IPS-20b (cell line): ENCODE data around the gene SLAMF8.

ENCODE experiments used
- H3K27ac ChIP-seq: one replicate; pipeline ENCODE4 v1.5.1; 2013; ENCODE audit warnings: low read length
- H3K27me3 ChIP-seq: 2 replicates; pipeline ENCODE4 v1.6.1; 2013; ENCODE audit warnings: mild to moderate bottlenecking, low read length, inconsistent platforms; ENCODE audit not compliant: insufficient read depth
- H3K36me3 ChIP-seq: 2 replicates; pipeline ENCODE4 v1.6.1; 2013; ENCODE audit warnings: low read depth, mild to moderate bottlenecking, inconsistent platforms, low read length, moderate library complexity; ENCODE audit not compliant: insufficient read depth
- H3K4me1 ChIP-seq: 2 replicates; pipeline ENCODE4 v1.6.1; 2013; ENCODE audit warnings: mild to moderate bottlenecking, control low read depth, inconsistent platforms, low read length, moderate library complexity; ENCODE audit not compliant: insufficient read depth
- H3K4me3 ChIP-seq: 2 replicates; pipeline ENCODE4 v1.5.1; 2013; ENCODE audit warnings: mild to moderate bottlenecking, low read length, inconsistent platforms
- H3K9ac ChIP-seq: 2 replicates; pipeline ENCODE4 v1.6.1; 2013; ENCODE audit warnings: low read depth, mild to moderate bottlenecking, inconsistent platforms, low read length, moderate library complexity
- H3K9me3 ChIP-seq: 2 replicates; pipeline ENCODE4 v1.6.1; 2013; ENCODE audit warnings: mild to moderate bottlenecking, low read depth, low read length, inconsistent platforms; ENCODE audit not compliant: insufficient read depth

The SLAMF8 gene

DNA sequence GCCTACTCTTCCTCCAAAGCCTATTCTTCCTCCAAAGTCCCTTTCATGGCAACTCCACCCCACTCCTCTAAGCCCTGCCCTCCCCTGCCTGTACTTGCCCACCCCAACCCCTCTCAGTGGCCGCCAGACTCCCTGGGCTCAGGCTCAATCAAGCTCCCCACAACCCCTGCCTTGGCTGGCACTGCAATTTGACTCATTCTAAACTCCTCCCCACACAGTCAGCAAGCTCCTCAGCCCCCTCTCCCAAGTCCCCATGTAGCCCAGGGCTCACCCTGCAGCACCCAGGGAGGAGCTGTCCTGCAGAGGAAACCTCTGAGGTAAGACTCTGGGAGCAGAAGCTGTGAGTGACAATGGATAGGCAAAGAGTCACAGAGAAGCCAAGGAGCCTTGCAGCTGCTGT lies 39.4 kb downstream of the SLAMF8 start:
- no peaks in the 10 kb centered on the region for H3K36me3 ChIP-seq
- no peaks in the 10 kb centered on the region for H3K4me1 ChIP-seq
- H3K27me3 ChIP-seq = peaks cover 1% of the 10 kb centered on the region; the same call in 1 of the 2 replicates
- no peak overlapping the region for H3K4me3 ChIP-seq
- no peak overlapping the region for H3K27ac ChIP-seq
- no peaks in the 10 kb centered on the region for H3K9me3 ChIP-seq
- no peak overlapping the region for H3K9ac ChIP-seq

DNA sequence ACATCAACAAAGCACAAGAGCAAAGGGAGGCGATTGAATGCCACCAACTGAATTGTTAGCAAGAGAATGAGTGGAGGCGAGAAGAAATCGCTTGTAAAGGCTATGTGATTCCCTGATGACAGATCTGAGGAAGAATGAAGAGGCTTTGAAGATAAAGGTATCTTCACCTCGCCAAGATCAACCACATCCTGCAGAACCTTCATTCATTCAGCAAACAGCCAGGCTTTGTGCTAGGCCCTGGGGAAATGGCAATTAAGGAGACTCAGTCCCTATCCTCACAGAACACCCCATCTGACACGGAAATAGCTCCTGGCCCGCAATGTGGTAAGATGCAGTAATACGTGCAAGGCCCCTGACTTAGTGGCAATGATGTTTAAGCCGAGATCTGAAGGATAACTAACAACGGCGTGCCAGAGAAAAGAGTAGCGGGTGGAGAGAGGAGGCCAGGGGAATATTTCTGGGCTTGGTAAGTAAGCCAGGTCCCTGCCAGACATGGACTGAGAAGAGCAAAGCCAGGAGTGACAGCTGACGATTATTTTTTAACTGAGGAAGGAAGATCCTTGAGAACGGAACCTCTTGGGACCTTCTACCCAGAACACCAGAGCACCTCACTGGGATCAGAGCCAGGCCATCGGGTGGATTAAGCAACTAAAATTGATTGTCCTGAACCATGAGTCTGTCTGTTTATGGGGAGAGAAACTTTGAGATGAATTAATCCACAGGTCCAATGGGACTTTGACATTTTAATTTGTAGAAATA lies 40.4 kb downstream of the SLAMF8 start:
- Histone ChIP-seq H3K4me3 (no peak overlapping the region), H3K27me3 (0 out of 2 replicates have a peak, but pooled peaks cover 5% of the 10 kb centered on the region), H3K36me3 (no peaks in the 10 kb centered on the region), H3K27ac (no peak overlapping the region), H3K4me1 (no peaks in the 10 kb centered on the region), H3K9ac (no peak overlapping the region), H3K9me3 (no peaks in the 10 kb centered on the region)

DNA sequence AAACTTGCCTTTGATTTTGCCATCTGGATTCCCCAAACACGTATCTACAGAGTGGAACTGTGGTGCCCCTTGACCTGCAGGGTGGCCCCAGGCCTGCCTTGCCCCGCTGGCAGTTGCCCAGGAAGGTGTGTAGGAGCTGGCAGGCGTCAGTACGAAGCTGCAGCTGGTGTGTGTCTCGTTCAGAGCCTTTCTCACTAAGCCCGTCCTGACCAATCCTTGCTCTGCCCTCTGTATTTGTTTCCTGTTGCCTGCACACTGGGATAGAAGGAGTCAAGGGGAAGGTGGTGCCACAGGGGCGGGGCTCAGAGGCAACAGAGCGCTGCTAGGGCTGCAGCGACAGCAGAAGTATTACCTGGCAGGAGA lies 41.0 kb downstream of the SLAMF8 start:
- no peak overlapping the region for H3K9ac ChIP-seq
- H3K4me3 ChIP-seq = no peak overlapping the region
- H3K27ac ChIP-seq = no peak overlapping the region
- no peaks in the 10 kb centered on the region for H3K36me3 ChIP-seq
- no peaks in the 10 kb centered on the region for H3K4me1 ChIP-seq
- no peaks in the 10 kb centered on the region for H3K9me3 ChIP-seq
- 0 out of 2 replicates have a peak, but pooled peaks cover 5% of the 10 kb centered on the region for H3K27me3 ChIP-seq

GRCh38 chr1:159868766-159869165 lies 42.1 kb downstream of the SLAMF8 start:
- Histone ChIP-seq H3K4me3 (no peak overlapping the region), H3K36me3 (no peaks in the 10 kb centered on the region), H3K4me1 (no peaks in the 10 kb centered on the region), H3K27me3 (0 out of 2 replicates have a peak, but pooled peaks cover 5% of the 10 kb centered on the region), H3K27ac (no peak overlapping the region), H3K9me3 (no peaks in the 10 kb centered on the region), H3K9ac (no peak overlapping the region)

GRCh38 chr1:159869173-159869572 lies 42.5 kb downstream of the SLAMF8 start:
- Histone ChIP-seq H3K9me3 (no peaks in the 10 kb centered on the region), H3K9ac (no peak overlapping the region), H3K27me3 (0 out of 2 replicates have a peak, but pooled peaks cover 5% of the 10 kb centered on the region), H3K36me3 (no peaks in the 10 kb centered on the region), H3K4me3 (no peak overlapping the region), H3K4me1 (no peaks in the 10 kb centered on the region), H3K27ac (no peak overlapping the region)

DNA sequence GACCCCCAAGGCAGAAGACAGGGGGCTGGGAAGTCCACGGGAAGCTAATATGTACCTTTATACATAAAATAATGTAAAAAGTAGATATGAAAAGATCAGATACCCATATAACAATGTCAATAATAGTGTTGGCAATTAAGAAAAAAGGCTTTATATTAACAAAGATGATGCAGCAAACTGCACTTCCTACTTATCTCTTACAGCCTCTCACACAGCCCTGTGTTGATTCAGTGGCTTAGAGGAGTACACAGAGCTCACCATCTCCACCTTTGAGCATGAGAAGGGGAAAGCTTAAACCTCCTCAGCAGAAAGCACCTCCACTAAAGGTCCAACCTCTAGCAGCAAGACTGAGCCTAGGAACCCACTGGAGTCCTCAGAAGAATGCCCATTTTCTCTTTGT lies 42.9 kb downstream of the SLAMF8 start:
- no peaks in the 10 kb centered on the region for H3K36me3 ChIP-seq
- no peaks in the 10 kb centered on the region for H3K9me3 ChIP-seq
- H3K4me3 ChIP-seq = no peak overlapping the region
- H3K27me3 ChIP-seq = 0 out of 2 replicates have a peak, but pooled peaks cover 5% of the 10 kb centered on the region
- H3K9ac ChIP-seq = no peak overlapping the region
- H3K4me1 ChIP-seq = no peaks in the 10 kb centered on the region
- no peak overlapping the region for H3K27ac ChIP-seq

GRCh38 chr1:159870704-159871103 lies 44.0 kb downstream of the SLAMF8 start:
- Histone ChIP-seq H3K4me3 (no peak overlapping the region), H3K4me1 (no peaks in the 10 kb centered on the region), H3K9ac (no peak overlapping the region), H3K36me3 (no peaks in the 10 kb centered on the region), H3K27me3 (0 out of 2 replicates have a peak, but pooled peaks cover 5% of the 10 kb centered on the region), H3K9me3 (no peaks in the 10 kb centered on the region), H3K27ac (no peak overlapping the region)

- Histone ChIP-seq H3K4me3 (no peak overlapping the region), H3K27ac (no peak overlapping the region), H3K36me3 (no peaks in the 10 kb centered on the region), H3K27me3 (0 out of 2 replicates have a peak, but pooled peaks cover 5% of the 10 kb centered on the region), H3K9me3 (no peaks in the 10 kb centered on the region), H3K9ac (no peak overlapping the region), H3K4me1 (no peaks in the 10 kb centered on the region)
Measured at GRCh38 chr1:159872891-159873290, 46.2 kb downstream of the SLAMF8 start.

- Histone ChIP-seq H3K4me3 (no peak overlapping the region), H3K27ac (no peak overlapping the region), H3K36me3 (no peaks in the 10 kb centered on the region), H3K4me1 (no peaks in the 10 kb centered on the region), H3K9ac (no peak overlapping the region), H3K27me3 (0 out of 2 replicates have a peak, but pooled peaks cover 5% of the 10 kb centered on the region), H3K9me3 (no peaks in the 10 kb centered on the region)
Measured at GRCh38 chr1:159873530-159874143, 47.0 kb downstream of the SLAMF8 start.

- no peaks in the 10 kb centered on the region for H3K9me3 ChIP-seq
- H3K4me3 ChIP-seq = no peak overlapping the region
- H3K36me3 ChIP-seq = no peaks in the 10 kb centered on the region
- H3K27me3 ChIP-seq = no peaks in the 10 kb centered on the region
- H3K9ac ChIP-seq = no peak overlapping the region
- H3K4me1 ChIP-seq = no peaks in the 10 kb centered on the region
- H3K27ac ChIP-seq = no peak overlapping the region
Measured at GRCh38 chr1:159877695-159878444, 51.2 kb downstream of the SLAMF8 start.

DNA sequence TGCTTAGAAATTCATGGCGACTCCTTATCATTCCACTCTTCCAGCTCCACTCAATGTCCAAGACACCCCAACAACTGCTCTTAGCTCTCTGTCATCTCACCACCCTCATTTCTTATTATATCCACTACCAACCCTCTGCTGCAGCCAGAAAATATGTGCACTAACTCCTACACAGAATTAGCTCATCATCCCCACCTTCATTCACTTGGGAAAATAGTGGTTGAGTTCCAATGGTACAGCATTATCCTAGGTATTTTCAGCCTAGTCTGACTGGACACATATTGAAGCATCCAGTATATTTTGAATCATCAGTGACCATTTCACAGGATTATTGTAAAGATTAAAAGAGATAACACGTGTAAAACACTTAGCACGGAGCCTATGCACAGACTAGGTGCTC lies 52.5 kb downstream of the SLAMF8 start:
- H3K9me3 ChIP-seq = no peaks in the 10 kb centered on the region
- H3K4me1 ChIP-seq = no peaks in the 10 kb centered on the region

More for the DNA sequence above, 52.5 kb downstream of the SLAMF8 start:
- no peak overlapping the region for H3K27ac ChIP-seq
- no peak overlapping the region for H3K4me3 ChIP-seq
- H3K27me3 ChIP-seq = no peaks in the 10 kb centered on the region
- H3K36me3 ChIP-seq = no peaks in the 10 kb centered on the region
- no peak overlapping the region for H3K9ac ChIP-seq
